Activated naive CD8-positive, alpha-beta T cell treated with anti-CD3 and anti-CD28 coated beads, Interleukin-2, amount 50 U/mL, for 24 hours (primary cell): Measurements from ENCODE around the gene SUMO3.

Experiments
- ATAC-seq: fragments of 150-1000 bp; cut with Tn5 transposase; one replicate; pipeline ENCODE4 v1.10.0; 2021
- DNase-seq: peaks from one replicate; pipeline ENCODE4 v3.0.0; 2021
- H3K27ac Mint-ChIP-seq: one replicate; pipeline ENCODE4 v1.8.0; 2021; ENCODE audit warnings: mild to moderate bottlenecking, mixed read lengths
- H3K27me3 Mint-ChIP-seq: one replicate; pipeline ENCODE4 v1.8.0; 2021; ENCODE audit warnings: mixed read lengths
- H3K36me3 Mint-ChIP-seq: one replicate; pipeline ENCODE4 v1.8.0; 2021; ENCODE audit warnings: low read depth, mixed read lengths
- H3K4me1 Mint-ChIP-seq: one replicate; pipeline ENCODE4 v1.8.0; 2021; ENCODE audit warnings: mixed read lengths
- H3K4me3 Mint-ChIP-seq: one replicate; pipeline ENCODE4 v1.8.0; 2021; ENCODE audit warnings: mild to moderate bottlenecking, moderate library complexity, mixed read lengths
- H3K9me3 Mint-ChIP-seq: one replicate; pipeline ENCODE4 v1.8.0; 2021; ENCODE audit warnings: mixed read lengths

SUMO3 gene

GRCh38 chr21:44760376-44760775, 57.5 kb downstream of the SUMO3 start:
- Mint-ChIP-seq H3K36me3 (no peaks in the 10 kb centered on the region), H3K27me3 (no peaks in the 10 kb centered on the region), H3K4me1 (peaks cover 5% of the 10 kb centered on the region), H3K9me3 (no peaks in the 10 kb centered on the region), H3K4me3 (no peak overlapping the region), H3K27ac (no peak overlapping the region)
- DNase-seq = no peak
- no peak for ATAC-seq

GRCh38 chr21:44759628-44760285, 58.1 kb downstream of the SUMO3 start:
- ATAC-seq = no peak
- Mint-ChIP-seq H3K36me3 (no peaks in the 10 kb centered on the region), H3K4me1 (no peaks in the 10 kb centered on the region), H3K4me3 (no peak overlapping the region), H3K27me3 (no peaks in the 10 kb centered on the region), H3K27ac (no peak overlapping the region), H3K9me3 (no peaks in the 10 kb centered on the region)
- no peak for DNase-seq

GRCh38 chr21:44758781-44759627, 58.9 kb downstream of the SUMO3 start:
- no peaks in the 10 kb centered on the region for H3K27me3 Mint-ChIP-seq
- no peak overlapping the region for H3K4me3 Mint-ChIP-seq
- ATAC-seq (no peak), DNase-seq (no peak)
- no peak overlapping the region for H3K27ac Mint-ChIP-seq
- H3K4me1 Mint-ChIP-seq = no peaks in the 10 kb centered on the region
- H3K9me3 Mint-ChIP-seq = no peaks in the 10 kb centered on the region
- H3K36me3 Mint-ChIP-seq = no peaks in the 10 kb centered on the region

DNA sequence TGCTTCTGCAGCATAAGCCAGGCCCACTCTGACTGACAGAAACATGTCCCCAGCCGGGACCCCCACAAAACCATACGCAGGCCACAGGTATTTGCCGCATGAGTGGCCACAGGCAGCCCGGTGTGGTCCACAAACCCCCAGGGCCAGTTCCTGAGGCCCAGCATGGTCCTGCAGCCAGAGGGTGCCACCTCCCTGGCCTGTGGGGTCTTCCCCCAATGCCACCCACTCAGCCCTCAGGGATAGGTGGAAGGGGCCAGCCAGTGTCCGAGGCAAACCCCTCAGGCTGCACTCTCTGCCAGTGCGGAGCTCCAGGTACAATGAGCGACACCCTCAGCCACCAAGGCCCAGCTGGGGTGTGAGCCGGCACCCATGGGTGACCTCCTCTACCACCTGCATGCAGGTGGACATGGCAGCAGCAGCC, 59.7 kb downstream of the SUMO3 start:
- ATAC-seq (no peak), DNase-seq (no peak)
- H3K4me3 Mint-ChIP-seq = no peak overlapping the region
- no peaks in the 10 kb centered on the region for H3K36me3 Mint-ChIP-seq
- no peaks in the 10 kb centered on the region for H3K27me3 Mint-ChIP-seq
- H3K9me3 Mint-ChIP-seq = no peaks in the 10 kb centered on the region
- H3K4me1 Mint-ChIP-seq = no peaks in the 10 kb centered on the region
- no peak overlapping the region for H3K27ac Mint-ChIP-seq

DNA sequence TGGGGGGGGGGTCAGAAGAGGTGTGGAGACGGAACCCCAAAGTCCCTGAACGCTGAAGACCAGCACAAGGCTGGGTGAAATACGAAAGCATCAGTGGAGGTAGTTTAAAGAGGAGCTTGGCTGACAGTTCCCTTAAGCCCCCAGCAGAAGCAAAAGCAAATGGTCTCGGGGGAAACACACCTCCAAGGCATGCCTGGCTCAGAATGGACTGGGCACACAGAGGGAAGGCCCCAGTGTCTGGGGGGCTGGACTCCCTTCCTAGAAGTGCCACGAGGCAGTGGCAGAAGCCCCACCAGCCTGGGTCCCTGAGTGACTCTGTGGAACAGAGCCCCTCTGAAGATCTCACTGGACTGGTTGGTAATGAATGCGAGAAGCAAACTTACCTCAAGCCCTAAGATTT, 60.1 kb downstream of the SUMO3 start:
- DNase-seq (no peak), ATAC-seq (no peak)
- Mint-ChIP-seq H3K27me3 (no peaks in the 10 kb centered on the region), H3K4me3 (no peak overlapping the region), H3K9me3 (no peaks in the 10 kb centered on the region), H3K4me1 (no peaks in the 10 kb centered on the region), H3K36me3 (no peaks in the 10 kb centered on the region), H3K27ac (no peak overlapping the region)

- H3K27ac Mint-ChIP-seq = no peak overlapping the region
- peaks cover 2% of the 10 kb centered on the region for H3K27me3 Mint-ChIP-seq
- no peaks in the 10 kb centered on the region for H3K9me3 Mint-ChIP-seq
- no peak overlapping the region for H3K4me3 Mint-ChIP-seq
- no peak for ATAC-seq
- no peaks in the 10 kb centered on the region for H3K36me3 Mint-ChIP-seq
- no peak for DNase-seq
- no peaks in the 10 kb centered on the region for H3K4me1 Mint-ChIP-seq
These were observed 61.3 kb downstream of the SUMO3 start for GRCh38 chr21:44756423-44757185.
